Ovary (tissue), 9 donors: ENCODE data around the gene CYS1. TPM values are rescaled to one million over a fixed set of nuclear protein-coding genes. Genes with fewer than 3 reads are reported as not detected.

Experiments
- DNase-seq, 5 donors: peaks; one replicate each; pipeline ENCODE4 v3.0.0-alpha.2; 2019 to 2020
- H3K27ac ChIP-seq, 2 donors: fragments of 200-600 bp; one replicate each; pipeline versions ENCODE4 v1.5.1 to v1.8.0; 2019 to 2022
- H3K27me3 ChIP-seq: fragments of 200-600 bp; one replicate; pipeline ENCODE4 v1.8.0; 2022
- H3K36me3 ChIP-seq: fragments of 200-600 bp; sonication (generic); one replicate; pipeline ENCODE4 v1.5.1; 2019
- H3K4me1 ChIP-seq: one replicate; pipeline ENCODE4 v1.8.1; 2013; ENCODE audit warnings: mild to moderate bottlenecking, moderate library complexity; ENCODE audit not compliant: insufficient read depth
- H3K4me3 ChIP-seq: fragments of 200-600 bp; sonication (generic); one replicate; pipeline ENCODE4 v1.5.1; 2017
- H3K9me3 ChIP-seq, 2 donors: fragments of 200-600 bp in 1 of 2; sonication (generic) in 1 of 2; one replicate each; pipeline versions ENCODE4 v1.5.1 to v1.8.1; 2013 to 2019; ENCODE audit warnings: mild to moderate bottlenecking in 1 of 2, moderate library complexity in 1 of 2
- EP300 ChIP-seq: sonication (generic); formaldehyde crosslinking; IDR thresholded peaks from one replicate; pipeline ENCODE4 v1.6.1; 2017; ENCODE audit warnings: antibody characterized with exemption
- POLR2A ChIP-seq: fragments of 450-650 bp; IDR thresholded peaks from one replicate; pipeline ENCODE4 v1.6.1; 2017; ENCODE audit warnings: antibody characterized with exemption, mild to moderate bottlenecking, moderate library complexity
- WGBS, 3 donors: extraction: QIAGEN DNeasy Blood & Tissue Kit in 1 of 3; methylation state at CpG; one replicate each; pipeline versions ENCODE4 v1.1.5 to v1.1.7; 2013 to 2017; 5-methylcytosine and 5-hydroxymethylcytosine counted together
- intact Hi-C, 4 donors: fragments of 100-400 bp; cut with DNase I; formaldehyde crosslinking; loops; one replicate each; pipeline versions ENCODE4 v1.11.0 to v1.15.1; 2022 to 2023
- polyA plus RNA-seq, 2 donors: library from polyadenylated mRNA; stranded (reverse); fragments of 200-250 nt in 1 of 2; fragments of 350-450 nt in 1 of 2; fragmentation: Illumina TruSeq in 1 of 2; extraction: RNeasy Lipid Tissue Mini Kit (QIAGEN cat#74804) in 1 of 2; gene quantifications; one replicate each; pipeline ENCODE4 v1.2.3, GENCODE V29; 2013 to 2014
- total RNA-seq, 7 donors: library from RNA; depleted of rRNA in 2 of 7; stranded (reverse); fragments of >200 nt in 2 of 7; fragmentation: NEBNext Ultra II Directional in 3 of 7; extraction: Animal tissue kit (Norgen Biotek cat#: 25700) in 3 of 7; gene quantifications; one replicate each; pipeline versions ENCODE4 v1.1.0 to v1.2.4, GENCODE V29; 2016 to 2023
- TF ChIP-seq, protein P1 (sequence below), 3 donors: fragments of 450-650 bp in 2 of 3; fragments of 200-600 bp in 1 of 3; IDR thresholded peaks; one replicate each; pipeline versions ENCODE4 v1.5.1 to v1.8.0; 2016 to 2022; ENCODE audit warnings: antibody characterized with exemption in 3 of 3, mild to moderate bottlenecking in 1 of 3
- donor health status: DM: no; HTN: no; CAD: no; lungs with moderate emphysema.
- donor health status: DM: no; HTN: no; CAD: no.
- donor health status: Bipolar disorder and iron deficiency.
- donor health status: DM: yes; HTN: yes; CAD: no.
- donor health status: DM: no; HTN: no; CAD: no.
- donor health status: DM: yes; HTN: yes; CAD: no.

The CYS1 gene
- total and polyA plus RNA-seq, 9 donors = 5.9 to 21.5 (median 12.0) TPM

DNA sequence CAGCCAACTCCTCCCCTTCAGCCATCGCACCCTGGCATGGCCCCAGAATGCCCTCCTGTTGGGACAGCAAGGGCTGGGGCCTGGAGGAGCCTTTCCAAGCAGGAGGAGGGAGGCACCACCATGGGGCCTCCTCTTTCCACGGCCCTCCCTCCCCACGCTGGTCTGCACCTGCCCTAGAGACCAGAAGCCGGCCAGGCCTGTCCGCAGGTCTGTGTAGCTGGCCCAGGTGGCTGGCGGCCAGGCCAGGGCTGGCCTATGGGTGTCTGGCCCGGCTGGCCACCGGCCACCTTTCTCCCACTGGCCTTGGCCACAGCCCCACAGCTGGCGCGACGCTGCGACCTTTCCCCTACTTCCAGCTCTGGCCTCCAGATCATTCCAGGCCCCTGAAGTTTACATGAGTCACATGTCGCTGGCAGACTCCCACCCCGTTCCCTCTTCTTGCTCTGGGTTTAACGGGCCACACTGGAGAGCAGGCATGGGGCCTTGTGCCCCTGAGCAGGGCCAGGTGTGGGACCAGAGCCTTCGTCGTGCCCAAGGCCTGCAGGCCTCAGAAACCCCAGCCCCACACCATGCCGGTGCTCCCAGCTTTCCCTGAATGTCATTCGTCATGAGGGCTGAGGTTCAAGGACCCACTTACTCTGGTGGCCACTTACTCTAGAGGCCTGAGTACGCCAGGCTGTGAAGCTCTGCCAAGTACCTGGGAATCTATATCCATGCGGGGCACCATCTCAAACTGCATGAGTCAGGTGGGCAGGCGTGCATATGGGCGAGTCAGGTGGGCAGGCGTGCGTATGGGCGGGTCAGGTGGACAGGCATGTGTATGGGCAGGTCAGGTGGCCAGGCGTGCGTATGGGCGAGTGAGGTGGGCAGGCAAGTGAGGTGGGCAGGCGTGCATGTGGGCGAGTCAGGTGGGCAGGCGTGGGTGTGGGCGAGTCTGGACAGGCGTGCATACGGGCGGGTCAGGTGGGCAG, 70.1 kb downstream of the CYS1 start:
- Histone ChIP-seq H3K27ac (peak overlapping the region in 1 of 2 donors; percentile 57), H3K9me3 (no peaks in the 10 kb centered on the region), H3K4me3 (no peak overlapping the region), H3K36me3 (no peaks in the 10 kb centered on the region), H3K4me1 (peaks cover 17% of the 10 kb centered on the region), H3K27me3 (no peaks in the 10 kb centered on the region)
- DNase-seq = peak; percentile 87 to 93 (median 91)
- intact Hi-C loops = loop anchor here in 1 of 4 donors (2.0 kb wide), 1 partner anchor 35 kb away; no protein-coding TSS in a partner anchor
- WGBS, 3 donors = 47 to 59% (median 49%) methylated on average over 35 to 36 of the region's 36 CpGs
- TF ChIP-seq POLR2A = no peak
- TF ChIP-seq EP300 = no peak
- TF ChIP-seq, protein P1, sequence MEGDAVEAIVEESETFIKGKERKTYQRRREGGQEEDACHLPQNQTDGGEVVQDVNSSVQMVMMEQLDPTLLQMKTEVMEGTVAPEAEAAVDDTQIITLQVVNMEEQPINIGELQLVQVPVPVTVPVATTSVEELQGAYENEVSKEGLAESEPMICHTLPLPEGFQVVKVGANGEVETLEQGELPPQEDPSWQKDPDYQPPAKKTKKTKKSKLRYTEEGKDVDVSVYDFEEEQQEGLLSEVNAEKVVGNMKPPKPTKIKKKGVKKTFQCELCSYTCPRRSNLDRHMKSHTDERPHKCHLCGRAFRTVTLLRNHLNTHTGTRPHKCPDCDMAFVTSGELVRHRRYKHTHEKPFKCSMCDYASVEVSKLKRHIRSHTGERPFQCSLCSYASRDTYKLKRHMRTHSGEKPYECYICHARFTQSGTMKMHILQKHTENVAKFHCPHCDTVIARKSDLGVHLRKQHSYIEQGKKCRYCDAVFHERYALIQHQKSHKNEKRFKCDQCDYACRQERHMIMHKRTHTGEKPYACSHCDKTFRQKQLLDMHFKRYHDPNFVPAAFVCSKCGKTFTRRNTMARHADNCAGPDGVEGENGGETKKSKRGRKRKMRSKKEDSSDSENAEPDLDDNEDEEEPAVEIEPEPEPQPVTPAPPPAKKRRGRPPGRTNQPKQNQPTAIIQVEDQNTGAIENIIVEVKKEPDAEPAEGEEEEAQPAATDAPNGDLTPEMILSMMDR (IDR thresholded peaks at IDR 0.05) = no peak

DNA sequence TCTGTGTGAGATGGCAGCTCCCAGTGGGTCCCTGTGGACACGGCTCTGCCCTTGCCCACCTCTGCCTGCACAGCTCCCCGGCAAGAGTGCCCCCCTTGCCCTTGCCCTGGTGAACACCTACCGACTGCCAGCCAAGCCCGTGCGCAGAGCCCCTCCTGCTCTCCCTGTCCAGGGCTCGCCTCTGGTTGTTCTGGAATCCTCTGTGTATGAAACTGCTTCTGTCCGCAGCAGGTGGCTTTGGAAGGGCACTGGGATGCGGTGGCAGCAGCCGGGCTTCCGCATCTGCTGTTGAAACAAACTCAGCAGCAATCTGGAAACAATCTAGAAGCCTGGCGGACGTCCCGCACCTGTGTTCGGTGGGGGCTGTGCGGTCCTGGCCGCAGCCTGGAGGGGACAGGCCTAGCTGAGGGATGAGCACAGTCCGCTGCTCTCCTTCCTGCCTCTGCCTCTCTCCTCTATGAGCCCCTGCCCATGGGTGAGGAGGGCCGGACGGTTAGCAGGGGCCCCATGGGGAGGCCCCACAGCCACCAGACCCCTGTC, 70.9 kb downstream of the CYS1 start:
- Histone ChIP-seq H3K4me1 (peaks cover 17% of the 10 kb centered on the region), H3K9me3 (no peaks in the 10 kb centered on the region), H3K4me3 (no peak overlapping the region), H3K27me3 (no peaks in the 10 kb centered on the region), H3K36me3 (no peaks in the 10 kb centered on the region), H3K27ac (peak overlapping the region in 1 of 2 donors; percentile 57)
- TF ChIP-seq POLR2A (no peak), EP300 (no peak)
- TF ChIP-seq, protein P1 (IDR thresholded peaks at IDR 0.05) = no peak
- intact Hi-C loops = no loop called here
- DNase-seq = peak in 1 of 5 donors; percentile 37
- 76 to 87% (median 78%) methylated on average over 17 to 19 of the region's 19 CpGs for WGBS, 3 donors

DNA sequence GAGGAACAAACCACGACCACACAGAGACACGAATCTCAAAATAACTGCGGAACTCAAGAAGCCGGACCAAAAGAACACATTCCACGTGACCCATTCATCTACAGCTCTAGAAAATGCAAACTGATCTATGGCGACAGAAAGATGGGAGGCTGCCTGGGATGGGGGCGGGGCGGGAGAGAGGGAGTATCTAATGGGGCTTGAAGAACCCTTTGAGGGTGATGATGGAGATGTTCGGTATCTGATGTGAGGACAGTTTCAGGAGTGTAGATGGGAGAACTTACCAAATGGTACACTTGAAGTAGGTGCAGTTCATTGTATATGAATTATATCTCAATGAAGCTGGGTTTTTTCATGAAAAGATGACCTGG, 71.4 kb downstream of the CYS1 start:
- Histone ChIP-seq H3K9me3 (no peaks in the 10 kb centered on the region), H3K27ac (no peak overlapping the region), H3K4me1 (peaks cover 17% of the 10 kb centered on the region), H3K36me3 (no peaks in the 10 kb centered on the region), H3K27me3 (no peaks in the 10 kb centered on the region), H3K4me3 (no peak overlapping the region)
- TF ChIP-seq, protein P1 (IDR thresholded peaks at IDR 0.05) = no peak
- no peak for TF ChIP-seq POLR2A
- TF ChIP-seq EP300 = no peak
- WGBS, 3 donors = 88 to 92% (median 89%) methylated on average over 9 of the region's 9 CpGs
- no peak for DNase-seq
- intact Hi-C loops = no loop called here

DNA sequence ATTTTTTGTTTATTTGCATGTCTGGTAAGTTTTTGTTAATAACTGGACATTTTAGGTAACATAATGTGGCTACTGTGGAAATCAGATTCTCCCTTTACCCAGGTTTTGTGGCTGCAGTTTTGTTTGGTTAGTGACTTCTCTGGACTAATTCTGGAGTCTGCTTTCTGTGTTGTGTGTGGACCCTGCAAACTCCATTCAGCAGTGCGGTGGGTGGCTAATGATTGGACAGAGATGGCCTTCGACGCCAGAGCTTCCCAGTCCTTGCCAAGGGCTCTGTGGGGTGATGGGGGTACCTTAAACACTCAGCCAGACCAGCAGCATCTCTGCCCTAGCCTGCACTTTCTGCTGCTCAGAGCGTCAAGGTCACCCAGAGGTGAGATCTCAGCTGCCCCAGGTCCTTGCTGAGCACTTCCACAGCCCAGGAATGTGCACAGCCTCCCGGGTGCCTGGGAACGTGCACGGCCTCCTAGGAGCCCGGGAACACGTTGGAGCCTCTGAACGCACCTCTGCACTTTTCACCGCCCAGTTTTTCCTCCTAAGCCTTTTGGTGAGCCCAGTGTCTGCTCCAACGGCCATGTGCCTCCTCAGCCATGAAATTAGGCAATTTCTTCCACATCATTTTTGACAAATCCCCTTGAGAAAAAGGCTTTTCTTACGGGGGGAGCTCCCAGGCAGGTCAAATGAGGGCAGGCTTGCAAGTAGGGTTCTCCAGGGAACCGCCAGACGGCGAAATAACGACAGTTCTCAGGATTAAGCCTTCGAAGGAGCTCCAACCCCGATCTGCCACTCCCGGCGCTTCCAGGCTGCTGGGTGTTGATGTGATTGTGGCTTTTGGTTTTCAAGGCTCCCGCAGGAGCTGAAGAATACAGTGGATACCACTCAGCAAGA, 72.0 kb downstream of the CYS1 start:
- TF ChIP-seq POLR2A (no peak), EP300 (no peak)
- TF ChIP-seq, protein P1 (IDR thresholded peaks at IDR 0.05) = no peak
- H3K27me3 ChIP-seq = no peaks in the 10 kb centered on the region
- H3K36me3 ChIP-seq = no peaks in the 10 kb centered on the region
- DNase-seq = peak in 1 of 5 donors; percentile 27
- intact Hi-C loops = no loop called here
- 77 to 82% (median 80%) methylated on average over 22 of the region's 22 CpGs for WGBS, 3 donors
- H3K4me3 ChIP-seq = no peak overlapping the region
- peaks cover 17% of the 10 kb centered on the region for H3K4me1 ChIP-seq
- H3K9me3 ChIP-seq = no peaks in the 10 kb centered on the region
- no peak overlapping the region for H3K27ac ChIP-seq
